GM10248 (cell line): ENCODE data around the gene DUSP22.

Experiments
- CTCF ChIA-PET: fragments of 300-600 bp; sonication (Branson Sonifier 250); formaldehyde crosslinking; extraction: SDS; loops from one replicate; lab custom pipeline; 2021; ENCODE audit warnings: antibody characterized with exemption; lab: Yijun Ruan, JAX
- POLR2A ChIA-PET: fragments of 350-650 bp; sonication (Branson Sonifier 250); formaldehyde crosslinking; extraction: SDS; loops from one replicate; lab custom pipeline; 2020; ENCODE audit warnings: antibody characterized with exemption; lab: Yijun Ruan, JAX
- DNase-seq: peaks from one replicate; pipeline ENCODE4 v3.0.0; 2012; ENCODE audit errors: extremely low spot score
- TF ChIP-seq, protein P1 (sequence below): IDR thresholded peaks from 2 replicates; pipeline ENCODE4 v1.5.1; 2012; ENCODE audit warnings: mild to moderate bottlenecking, low read depth; ENCODE audit errors: extremely low read depth, missing control alignments, control extremely low read depth

Gene DUSP22

DNA sequence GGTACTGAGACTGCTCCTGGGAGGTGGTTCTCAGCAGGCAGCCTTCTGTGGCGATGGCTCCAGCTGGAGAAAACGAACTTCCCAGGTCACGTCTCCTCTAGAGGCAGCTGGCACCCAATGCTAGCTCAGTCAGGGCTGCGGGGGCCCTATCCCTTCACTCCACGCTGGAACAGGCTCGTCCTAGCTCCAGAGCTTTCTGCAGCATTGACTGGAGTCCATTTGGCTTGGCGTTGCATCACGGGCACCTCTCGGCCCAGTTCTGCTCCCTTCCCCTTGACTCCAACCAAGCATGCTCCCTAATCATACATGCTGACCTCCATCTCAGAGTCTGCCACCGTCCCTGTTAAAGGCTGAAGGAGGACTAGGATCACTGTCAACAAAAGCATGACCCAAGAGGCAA, 93.3 kb downstream of the DUSP22 start:
- TF ChIP-seq, protein P1, sequence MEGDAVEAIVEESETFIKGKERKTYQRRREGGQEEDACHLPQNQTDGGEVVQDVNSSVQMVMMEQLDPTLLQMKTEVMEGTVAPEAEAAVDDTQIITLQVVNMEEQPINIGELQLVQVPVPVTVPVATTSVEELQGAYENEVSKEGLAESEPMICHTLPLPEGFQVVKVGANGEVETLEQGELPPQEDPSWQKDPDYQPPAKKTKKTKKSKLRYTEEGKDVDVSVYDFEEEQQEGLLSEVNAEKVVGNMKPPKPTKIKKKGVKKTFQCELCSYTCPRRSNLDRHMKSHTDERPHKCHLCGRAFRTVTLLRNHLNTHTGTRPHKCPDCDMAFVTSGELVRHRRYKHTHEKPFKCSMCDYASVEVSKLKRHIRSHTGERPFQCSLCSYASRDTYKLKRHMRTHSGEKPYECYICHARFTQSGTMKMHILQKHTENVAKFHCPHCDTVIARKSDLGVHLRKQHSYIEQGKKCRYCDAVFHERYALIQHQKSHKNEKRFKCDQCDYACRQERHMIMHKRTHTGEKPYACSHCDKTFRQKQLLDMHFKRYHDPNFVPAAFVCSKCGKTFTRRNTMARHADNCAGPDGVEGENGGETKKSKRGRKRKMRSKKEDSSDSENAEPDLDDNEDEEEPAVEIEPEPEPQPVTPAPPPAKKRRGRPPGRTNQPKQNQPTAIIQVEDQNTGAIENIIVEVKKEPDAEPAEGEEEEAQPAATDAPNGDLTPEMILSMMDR, result no peak
- no peak for DNase-seq
- ChIA-PET POLR2A (no interaction called here), CTCF (interaction anchor here (1.0 to 1.6 kb wide), 3 partner anchors 9 to 237 kb away, joined by 3 to 7 read pairs (median 3); no protein-coding TSS in a partner anchor)

DNA sequence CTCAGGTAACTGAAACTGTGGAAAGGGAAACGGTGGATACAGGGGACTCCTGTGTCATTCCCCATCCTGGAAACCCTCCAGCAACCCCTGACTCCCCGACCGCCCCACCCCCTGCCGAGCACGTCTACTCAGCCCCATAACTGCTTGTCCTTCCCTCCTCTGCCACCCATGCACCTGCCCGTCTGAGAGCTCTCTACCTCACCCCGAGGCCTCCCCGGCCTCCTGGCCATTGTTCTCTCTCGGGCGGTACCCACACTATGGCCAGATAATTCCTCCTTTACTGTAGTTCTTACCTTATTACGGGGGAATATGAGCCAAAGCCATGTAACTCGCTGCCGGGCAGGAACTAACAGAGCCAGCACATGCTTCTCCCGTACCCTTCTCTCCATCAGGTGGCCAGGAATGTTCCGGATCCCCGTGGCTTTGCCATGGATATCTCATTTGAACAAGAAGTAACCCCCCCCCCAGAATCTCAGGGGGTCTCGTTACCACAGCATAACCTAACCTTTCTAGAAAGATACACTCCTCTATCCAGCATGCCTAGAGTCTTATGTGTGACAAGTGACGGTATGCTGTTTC, 94.5 kb downstream of the DUSP22 start:
- TF ChIP-seq, protein P1, result no peak
- POLR2A ChIA-PET, result no interaction called here
- no peak for DNase-seq
- CTCF ChIA-PET, result interaction anchor here (1.3 to 4.0 kb wide), 4 partner anchors 25 to 238 kb away, joined by 3 to 21 read pairs (median 3); no protein-coding TSS in a partner anchor

DNA sequence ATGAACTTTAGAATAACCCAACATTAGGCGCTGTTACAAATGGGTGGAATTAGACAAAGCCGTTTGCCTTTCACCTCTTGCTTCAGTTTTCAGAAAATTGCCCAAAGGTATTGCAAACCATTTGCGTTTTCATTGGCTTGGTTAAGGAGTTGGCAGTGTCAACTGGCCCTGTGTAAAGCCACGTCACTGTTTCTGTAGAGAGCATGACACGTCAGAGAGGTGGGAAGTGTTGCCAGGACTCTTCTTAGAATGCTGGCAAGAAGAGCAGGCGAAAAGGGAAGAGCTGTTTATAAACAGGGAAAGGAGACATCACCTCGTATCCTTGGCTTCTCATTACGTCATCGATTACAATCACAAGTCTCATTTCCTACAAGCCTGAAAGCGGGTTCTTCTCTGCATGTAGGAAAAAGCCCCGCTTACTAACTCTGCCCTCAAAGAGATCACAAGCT, 95.0 kb downstream of the DUSP22 start:
- CTCF ChIA-PET, result interaction anchor here (0.8 to 4.0 kb wide), 5 partner anchors 10 to 66 kb away, joined by 3 to 21 read pairs (median 3); no protein-coding TSS in a partner anchor
- POLR2A ChIA-PET, result no interaction called here
- no peak for DNase-seq
- TF ChIP-seq, protein P1, result no peak

DNA sequence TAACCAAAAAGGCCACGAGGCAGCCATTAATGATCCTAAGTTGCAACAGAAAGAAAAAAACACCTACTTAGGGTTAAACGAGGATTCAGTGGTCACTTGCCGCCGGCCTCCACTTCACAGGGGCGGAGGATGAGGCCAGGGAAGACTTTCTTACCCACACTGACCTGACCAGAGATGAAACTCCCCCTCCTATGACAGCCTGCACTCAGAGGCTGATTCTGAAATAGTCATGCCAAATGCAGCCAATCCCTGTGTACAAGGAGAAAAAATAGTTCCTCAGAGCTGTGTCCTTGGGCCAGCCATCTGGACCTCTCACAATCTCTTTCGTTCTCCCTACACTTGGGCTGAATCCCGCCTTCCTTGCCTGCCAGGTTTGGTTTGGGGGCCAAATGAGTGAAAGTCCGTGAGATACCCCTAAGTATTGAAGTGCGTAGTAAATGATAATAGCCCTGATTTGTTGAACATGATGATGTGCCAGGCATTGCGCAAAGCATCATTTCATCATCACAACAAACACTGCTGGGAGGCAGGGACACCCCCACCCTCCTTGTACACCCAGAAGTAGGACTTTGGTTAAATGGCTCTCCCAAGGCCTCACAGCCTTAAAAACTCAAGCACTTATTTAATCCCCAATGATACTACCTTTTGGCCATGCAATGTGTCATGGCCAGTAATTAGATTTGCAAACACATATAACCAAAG, 96.1 kb downstream of the DUSP22 start:
- POLR2A ChIA-PET, result no interaction called here
- DNase-seq, result no peak

DNA sequence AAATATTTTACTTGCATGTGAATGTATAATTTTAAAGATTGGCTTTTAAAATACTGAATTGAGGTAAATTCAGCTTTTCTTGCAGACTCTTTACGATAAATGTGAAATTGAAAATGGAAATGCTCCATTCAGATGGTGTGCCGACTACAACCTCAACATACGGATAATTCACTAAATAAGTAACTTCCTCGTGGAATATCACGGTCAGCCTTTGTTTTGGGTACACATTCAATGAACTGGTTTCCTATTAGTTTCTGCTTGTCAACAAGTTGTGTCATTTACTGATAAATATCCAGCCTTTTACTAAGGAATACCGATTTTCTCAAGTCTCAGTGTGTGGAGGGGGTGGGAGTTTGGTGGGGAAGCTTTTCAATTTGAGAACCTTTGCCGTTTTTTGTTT, 96.9 kb downstream of the DUSP22 start:
- DNase-seq, result no peak
- ChIA-PET POLR2A (interaction anchor here (4.3 kb wide), 1 partner anchor 14 kb away, joined by 93 read pairs; no protein-coding TSS in a partner anchor), CTCF (interaction anchor here (1.0 to 6.6 kb wide), 5 partner anchors 9 to 199 kb away, joined by 3 to 39 read pairs (median 6); no protein-coding TSS in a partner anchor)
- TF ChIP-seq, protein P1, result no peak

More for the DNA sequence above, 96.1 kb downstream of the DUSP22 start:
- CTCF ChIA-PET, result interaction anchor here (0.8 to 6.6 kb wide), 8 partner anchors 8 to 198 kb away, joined by 3 to 39 read pairs (median 4); no protein-coding TSS in a partner anchor
- TF ChIP-seq, protein P1, result no peak

DNA sequence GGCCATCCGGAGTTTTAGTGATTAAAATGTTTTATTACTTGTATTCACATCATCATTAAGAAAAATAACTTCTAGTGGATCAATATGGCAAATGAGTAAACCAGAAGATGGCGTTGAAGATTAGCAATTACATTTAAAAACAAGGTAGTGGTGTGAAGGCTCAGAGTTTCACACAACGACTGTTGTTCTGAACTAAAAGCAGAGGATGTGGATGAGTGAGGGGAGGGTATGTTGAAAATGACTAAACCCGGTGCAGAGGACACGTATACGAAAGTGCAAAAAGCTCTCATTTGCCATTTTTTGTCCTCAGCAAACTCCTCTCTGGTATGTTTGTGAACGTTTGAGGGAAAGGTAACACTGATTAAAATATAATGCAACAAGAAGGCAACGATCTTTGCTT, 97.3 kb downstream of the DUSP22 start:
- POLR2A ChIA-PET, result interaction anchor here (3.7 to 4.3 kb wide), 2 partner anchors 14 to 96 kb away, joined by 24 to 93 read pairs; partner anchors contain the start of gene DUSP22
- DNase-seq, result peak; percentile 73
- CTCF ChIA-PET, result interaction anchor here (1.0 to 6.6 kb wide), 8 partner anchors 9 to 199 kb away, joined by 3 to 39 read pairs (median 6); no protein-coding TSS in a partner anchor
- TF ChIP-seq, protein P1, result peak; percentile 24
